Measurements from ENCODE around the gene CHAD. TPM values are rescaled to one million over a fixed set of nuclear protein-coding genes. Genes with fewer than 3 reads are reported as not detected.

Gene CHAD, protein sequence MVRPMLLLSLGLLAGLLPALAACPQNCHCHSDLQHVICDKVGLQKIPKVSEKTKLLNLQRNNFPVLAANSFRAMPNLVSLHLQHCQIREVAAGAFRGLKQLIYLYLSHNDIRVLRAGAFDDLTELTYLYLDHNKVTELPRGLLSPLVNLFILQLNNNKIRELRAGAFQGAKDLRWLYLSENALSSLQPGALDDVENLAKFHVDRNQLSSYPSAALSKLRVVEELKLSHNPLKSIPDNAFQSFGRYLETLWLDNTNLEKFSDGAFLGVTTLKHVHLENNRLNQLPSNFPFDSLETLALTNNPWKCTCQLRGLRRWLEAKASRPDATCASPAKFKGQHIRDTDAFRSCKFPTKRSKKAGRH
- polyA plus RNA-seq (2013, experiment 1 of 2) = 1.2 TPM
- polyA plus RNA-seq (2013, experiment 2 of 2) = 1.0 TPM

DNA sequence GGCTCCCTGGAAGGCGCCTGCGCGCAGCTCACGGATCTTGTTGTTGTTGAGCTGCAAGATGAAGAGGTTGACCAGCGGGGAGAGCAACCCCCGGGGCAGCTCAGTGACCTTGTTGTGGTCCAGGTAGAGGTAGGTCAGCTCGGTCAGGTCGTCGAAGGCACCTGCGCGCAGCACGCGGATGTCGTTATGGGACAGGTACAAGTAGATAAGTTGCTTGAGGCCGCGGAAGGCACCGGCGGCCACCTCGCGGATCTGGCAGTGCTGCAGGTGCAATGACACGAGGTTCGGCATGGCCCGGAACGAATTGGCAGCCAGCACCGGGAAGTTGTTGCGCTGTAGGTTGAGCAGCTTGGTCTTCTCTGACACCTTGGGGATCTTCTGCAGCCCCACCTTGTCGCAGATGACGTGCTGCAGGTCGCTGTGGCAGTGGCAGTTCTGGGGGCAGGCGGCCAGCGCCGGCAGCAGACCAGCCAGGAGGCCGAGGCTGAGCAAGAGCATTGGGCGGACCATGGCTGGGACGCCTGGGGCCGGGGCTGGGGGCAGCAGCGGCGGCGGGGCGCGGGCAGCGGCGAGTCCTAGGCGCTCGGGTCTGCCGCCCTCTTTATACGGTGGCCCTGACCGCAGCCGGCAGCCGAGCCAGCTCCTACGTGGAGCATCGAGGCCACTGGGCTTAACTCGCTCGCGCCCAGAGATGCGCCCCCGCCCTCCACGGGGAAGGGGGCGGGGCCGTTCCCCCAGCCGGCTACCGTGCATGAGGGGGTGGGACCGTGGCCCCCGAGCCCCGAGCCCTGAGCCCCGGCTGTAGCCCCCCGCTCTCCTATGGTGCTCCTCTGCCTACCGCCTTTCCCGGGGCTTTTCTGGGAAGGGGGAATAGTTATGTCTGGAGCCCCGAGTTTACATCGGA is at the start of gene CHAD:
TSS of gene CHAD (minus strand) at position 577 of the 904 bp plus-strand sequence. CDS start at position 510, 67 bp downstream.
- DNase-seq = no peak
- H3K4me1 ChIP-seq (ENCODE audit: control insufficient read depth, low read depth, low read length) = no peaks in the 10 kb centered on the region
- no peak within 1 kb of the TSS for H3K4me3 ChIP-seq (ENCODE audit: low read length)

DNA sequence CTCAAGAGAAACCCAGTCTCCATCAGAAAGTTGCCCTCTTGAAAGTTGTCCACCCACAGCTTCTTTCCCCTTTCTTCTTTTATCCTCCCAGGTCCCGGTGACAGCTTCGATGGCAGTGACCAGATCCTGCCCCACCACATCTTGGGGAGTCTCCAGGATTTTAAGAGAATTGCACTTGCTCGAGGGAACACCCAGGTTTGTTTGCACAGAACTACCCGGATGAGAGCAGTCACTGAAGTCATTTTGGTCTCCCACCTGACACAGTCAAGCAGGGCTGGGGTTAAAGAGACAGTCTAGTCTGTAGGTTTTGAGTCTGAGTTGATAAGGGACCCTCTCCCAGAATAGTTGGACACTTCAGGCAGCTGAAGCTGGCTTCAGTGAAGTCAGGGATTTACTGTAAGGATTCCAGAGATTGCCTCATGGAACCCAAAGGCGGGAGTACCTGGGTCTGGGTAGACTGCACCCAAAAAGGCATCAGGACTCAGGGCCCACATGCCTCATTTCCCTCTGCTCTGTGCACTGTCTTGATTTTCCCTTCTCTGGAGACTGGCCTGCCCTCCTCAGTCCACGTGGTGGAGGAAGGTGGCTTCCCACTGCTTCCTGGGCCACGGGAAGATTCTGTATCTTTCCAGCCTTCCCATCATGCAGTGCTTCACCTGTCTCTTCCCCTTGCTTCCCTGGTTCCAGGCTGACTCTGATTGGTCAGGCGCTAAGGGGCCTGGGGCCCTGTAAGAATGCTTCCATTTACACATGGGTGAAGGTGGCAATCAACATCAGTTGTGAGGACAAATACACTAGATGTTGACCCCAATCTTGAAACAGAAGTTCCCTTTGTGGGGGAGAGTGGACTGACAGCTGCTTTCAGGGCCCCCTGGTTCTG is 49.1 kb upstream of the CHAD start:
- H3K79me1 ChIP-seq (ENCODE audit: low read length) = no peaks in the 10 kb centered on the region
- H4K5ac ChIP-seq (ENCODE audit: low read length) = no peak overlapping the region
- no peak overlapping the region for H3K4me3 ChIP-seq (ENCODE audit: low read length)
- DNase-seq = peak; percentile 44
- no peaks in the 10 kb centered on the region for H3K4me1 ChIP-seq (ENCODE audit: control insufficient read depth, low read depth, low read length)
- H3K27me3 ChIP-seq (ENCODE audit: insufficient read depth, low read length, poor library complexity) = no peaks in the 10 kb centered on the region
- no CpG with 5 or more reads among the region's 8 CpGs for WGBS (ENCODE audit: extremely low coverage, insufficient coverage, low lambda C conversion rate)
- H3K27ac ChIP-seq (ENCODE audit: low read depth, low read length) = no peak overlapping the region
- H4K8ac ChIP-seq (ENCODE audit: low read depth, low read length) = no peak overlapping the region
- no peaks in the 10 kb centered on the region for H3K36me3 ChIP-seq (ENCODE audit: control insufficient read depth, insufficient read depth, low read length)
- no peak overlapping the region for H3K18ac ChIP-seq (ENCODE audit: low read length)
- H2BK15ac ChIP-seq (replicated peaks; ENCODE audit: low read depth) = no peak overlapping the region
- H3K4me2 ChIP-seq (ENCODE audit: low read length) = no peak overlapping the region
- no peak overlapping the region for H2BK120ac ChIP-seq (ENCODE audit: low read depth, low read length)
- no peak overlapping the region for H3K4ac ChIP-seq (ENCODE audit: low read depth, low read length)
- no peak overlapping the region for H2AK5ac ChIP-seq (ENCODE audit: low read length)
- no peak overlapping the region for H2BK5ac ChIP-seq (ENCODE audit: low read length)
- H3K9ac ChIP-seq (ENCODE audit: low read length) = no peak overlapping the region
- H3K56ac ChIP-seq (ENCODE audit: low read length) = no peak overlapping the region
- no peak overlapping the region for H3K23ac ChIP-seq (ENCODE audit: low read length)
- no peaks in the 10 kb centered on the region for H3K79me2 ChIP-seq (ENCODE audit: control insufficient read depth, insufficient read depth, low read length)

More for the DNA sequence above, at the start of gene CHAD:
- Histone ChIP-seq H3K18ac (ENCODE audit: low read length) (no peak within 1 kb of the TSS), H2BK120ac (ENCODE audit: low read depth, low read length) (no peak within 1 kb of the TSS), H3K9ac (ENCODE audit: low read length) (peak within 1 kb of the TSS; percentile 37), H3K23ac (ENCODE audit: low read length) (no peak within 1 kb of the TSS), H3K4ac (ENCODE audit: low read depth, low read length) (no peak within 1 kb of the TSS), H2BK15ac (replicated peaks; ENCODE audit: low read depth) (no peak within 1 kb of the TSS), H4K5ac (ENCODE audit: low read length) (no peak within 1 kb of the TSS), H3K56ac (ENCODE audit: low read length) (peak within 1 kb of the TSS; percentile 62), H3K79me1 (ENCODE audit: low read length) (no peaks in the 10 kb centered on the region), H2BK5ac (ENCODE audit: low read length) (no peak within 1 kb of the TSS), H3K4me2 (ENCODE audit: low read length) (peak within 1 kb of the TSS; percentile 11), H2AK5ac (ENCODE audit: low read length) (no peak within 1 kb of the TSS), H3K79me2 (ENCODE audit: control insufficient read depth, insufficient read depth, low read length) (no peaks in the 10 kb centered on the region), H3K36me3 (ENCODE audit: control insufficient read depth, insufficient read depth, low read length) (no peaks in the 10 kb centered on the region), H3K27ac (ENCODE audit: low read depth, low read length) (no peak within 1 kb of the TSS), H4K8ac (ENCODE audit: low read depth, low read length) (no peak within 1 kb of the TSS), H3K27me3 (ENCODE audit: insufficient read depth, low read length, poor library complexity) (no peaks in the 10 kb centered on the region)
- WGBS (ENCODE audit: extremely low coverage, insufficient coverage, low lambda C conversion rate) = no CpG with 5 or more reads among the region's 71 CpGs

DNA sequence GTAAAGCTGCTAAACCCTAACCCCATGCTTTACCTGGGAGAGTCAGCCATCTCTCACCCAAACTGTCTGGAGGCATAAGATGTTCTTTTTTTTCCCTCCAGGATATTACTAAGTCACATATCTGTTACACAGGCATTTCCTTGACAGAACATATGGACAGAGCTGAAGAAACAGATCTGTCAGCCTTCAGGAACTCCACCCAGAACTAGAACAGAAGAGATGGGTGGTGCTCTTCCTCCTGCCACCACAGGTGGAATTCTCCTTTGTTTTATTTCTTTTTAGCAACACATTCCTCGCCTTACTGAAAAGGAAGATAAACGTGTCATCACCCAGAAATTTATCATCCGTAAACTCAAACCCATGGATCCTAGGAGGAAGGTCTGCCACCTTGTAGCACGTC is 48.3 kb upstream of the CHAD start:
- H3K4me2 ChIP-seq (ENCODE audit: low read length) = no peak overlapping the region

DNA sequence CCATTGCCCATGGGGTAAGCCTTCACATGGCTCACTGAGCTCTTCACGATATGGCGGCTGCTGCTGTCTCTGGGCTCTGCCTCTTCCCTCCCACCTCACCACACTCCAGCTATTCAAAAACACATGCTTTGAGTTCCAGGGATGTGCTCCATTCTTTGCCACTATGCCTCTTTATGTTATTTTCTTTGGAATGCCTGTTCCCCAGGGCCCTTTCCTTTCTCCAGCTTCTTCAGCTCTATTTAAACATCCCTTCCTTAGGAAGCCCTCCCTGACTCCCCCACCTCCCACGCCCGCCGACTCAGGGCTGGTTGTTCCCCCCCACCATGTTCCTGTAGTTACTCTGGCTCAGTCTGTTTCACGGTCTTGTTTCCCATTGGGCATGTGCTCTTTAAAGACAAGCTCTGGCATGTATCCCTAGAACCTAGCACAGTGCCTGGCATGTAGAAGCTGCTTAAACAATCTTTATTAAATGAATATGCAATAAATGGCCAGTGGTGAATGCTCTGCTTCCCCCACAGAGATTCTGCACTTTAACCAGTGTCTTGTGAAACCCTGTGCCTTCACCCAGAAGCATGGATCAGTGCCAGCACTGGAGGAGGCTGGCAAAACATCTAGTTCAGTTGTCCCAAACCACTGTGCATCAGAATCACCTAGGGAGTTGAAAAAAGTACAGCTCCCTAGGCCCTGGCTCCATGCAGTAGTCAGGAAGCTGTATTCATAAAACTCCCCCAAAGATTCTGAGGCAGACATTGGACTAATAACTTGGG is 46.4 kb upstream of the CHAD start:
- H3K18ac ChIP-seq (ENCODE audit: low read length) = no peak overlapping the region
- H3K4ac ChIP-seq (ENCODE audit: low read depth, low read length) = no peak overlapping the region
- no peak overlapping the region for H4K8ac ChIP-seq (ENCODE audit: low read depth, low read length)
- H3K79me2 ChIP-seq (ENCODE audit: control insufficient read depth, insufficient read depth, low read length) = no peaks in the 10 kb centered on the region
- H3K79me1 ChIP-seq (ENCODE audit: low read length) = no peaks in the 10 kb centered on the region
- no peak overlapping the region for H3K4me3 ChIP-seq (ENCODE audit: low read length)
- H3K27ac ChIP-seq (ENCODE audit: low read depth, low read length) = no peak overlapping the region
- H3K4me2 ChIP-seq (ENCODE audit: low read length) = no peak overlapping the region
- no peak overlapping the region for H3K56ac ChIP-seq (ENCODE audit: low read length)
- no peak overlapping the region for H3K23ac ChIP-seq (ENCODE audit: low read length)
- H2BK120ac ChIP-seq (ENCODE audit: low read depth, low read length) = no peak overlapping the region
- no peaks in the 10 kb centered on the region for H3K36me3 ChIP-seq (ENCODE audit: control insufficient read depth, insufficient read depth, low read length)
- no peaks in the 10 kb centered on the region for H3K4me1 ChIP-seq (ENCODE audit: control insufficient read depth, low read depth, low read length)
- no peak overlapping the region for H3K9ac ChIP-seq (ENCODE audit: low read length)
- H3K27me3 ChIP-seq (ENCODE audit: insufficient read depth, low read length, poor library complexity) = no peaks in the 10 kb centered on the region
- no peak overlapping the region for H2BK5ac ChIP-seq (ENCODE audit: low read length)
- no CpG with 5 or more reads among the region's 6 CpGs for WGBS (ENCODE audit: extremely low coverage, insufficient coverage, low lambda C conversion rate)
- no peak overlapping the region for H2AK5ac ChIP-seq (ENCODE audit: low read length)
- no peak overlapping the region for H4K5ac ChIP-seq (ENCODE audit: low read length)
- peak; percentile 36 for DNase-seq
- H2BK15ac ChIP-seq (replicated peaks; ENCODE audit: low read depth) = no peak overlapping the region

More for the DNA sequence above, 48.3 kb upstream of the CHAD start:
- no peak overlapping the region for H2AK5ac ChIP-seq (ENCODE audit: low read length)
- no peak overlapping the region for H3K27ac ChIP-seq (ENCODE audit: low read depth, low read length)
- no peak overlapping the region for H2BK5ac ChIP-seq (ENCODE audit: low read length)
- no peaks in the 10 kb centered on the region for H3K79me1 ChIP-seq (ENCODE audit: low read length)
- no peak overlapping the region for H3K4me3 ChIP-seq (ENCODE audit: low read length)
- DNase-seq = no peak
- no peak overlapping the region for H3K56ac ChIP-seq (ENCODE audit: low read length)
- no peak overlapping the region for H3K18ac ChIP-seq (ENCODE audit: low read length)
- no peaks in the 10 kb centered on the region for H3K36me3 ChIP-seq (ENCODE audit: control insufficient read depth, insufficient read depth, low read length)
- no peak overlapping the region for H3K4ac ChIP-seq (ENCODE audit: low read depth, low read length)
- no peak overlapping the region for H2BK15ac ChIP-seq (replicated peaks; ENCODE audit: low read depth)
- no peak overlapping the region for H4K5ac ChIP-seq (ENCODE audit: low read length)
- H3K4me1 ChIP-seq (ENCODE audit: control insufficient read depth, low read depth, low read length) = no peaks in the 10 kb centered on the region
- no peak overlapping the region for H2BK120ac ChIP-seq (ENCODE audit: low read depth, low read length)
- no CpG with 5 or more reads among the region's 4 CpGs for WGBS (ENCODE audit: extremely low coverage, insufficient coverage, low lambda C conversion rate)
- no peak overlapping the region for H4K8ac ChIP-seq (ENCODE audit: low read depth, low read length)
- no peak overlapping the region for H3K23ac ChIP-seq (ENCODE audit: low read length)
- H3K79me2 ChIP-seq (ENCODE audit: control insufficient read depth, insufficient read depth, low read length) = no peaks in the 10 kb centered on the region
- H3K9ac ChIP-seq (ENCODE audit: low read length) = no peak overlapping the region
- H3K27me3 ChIP-seq (ENCODE audit: insufficient read depth, low read length, poor library complexity) = no peaks in the 10 kb centered on the region

DNA sequence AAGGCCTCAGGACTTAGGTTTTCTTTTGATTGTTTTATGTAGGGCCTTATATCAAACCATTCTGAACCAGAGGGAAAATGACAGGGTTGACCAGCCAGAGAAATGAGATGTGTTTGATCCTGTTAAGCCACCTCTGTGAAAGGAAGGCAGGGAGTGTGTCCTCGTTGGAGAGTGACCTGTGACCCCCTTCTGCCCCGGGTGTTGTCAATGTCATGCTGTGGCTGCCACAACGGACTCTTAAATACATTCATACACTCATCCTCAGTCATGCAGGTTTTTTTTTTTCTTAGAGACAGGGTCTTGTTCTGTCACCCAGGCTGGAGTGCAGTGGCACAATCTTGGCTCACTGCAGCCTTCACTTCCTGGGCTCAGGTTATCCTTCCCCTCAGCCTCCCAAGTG is 45.7 kb upstream of the CHAD start:
- DNase-seq = no peak
- no peak overlapping the region for H3K4me3 ChIP-seq (ENCODE audit: low read length)
- no peaks in the 10 kb centered on the region for H3K36me3 ChIP-seq (ENCODE audit: control insufficient read depth, insufficient read depth, low read length)
- H3K4me1 ChIP-seq (ENCODE audit: control insufficient read depth, low read depth, low read length) = no peaks in the 10 kb centered on the region
- no peaks in the 10 kb centered on the region for H3K79me1 ChIP-seq (ENCODE audit: low read length)
- no CpG with 5 or more reads among the region's 3 CpGs for WGBS (ENCODE audit: extremely low coverage, insufficient coverage, low lambda C conversion rate)
- no peak overlapping the region for H2AK5ac ChIP-seq (ENCODE audit: low read length)
- H3K27me3 ChIP-seq (ENCODE audit: insufficient read depth, low read length, poor library complexity) = no peaks in the 10 kb centered on the region
- H3K56ac ChIP-seq (ENCODE audit: low read length) = no peak overlapping the region
- no peak overlapping the region for H3K4ac ChIP-seq (ENCODE audit: low read depth, low read length)
- no peak overlapping the region for H2BK120ac ChIP-seq (ENCODE audit: low read depth, low read length)
- H3K27ac ChIP-seq (ENCODE audit: low read depth, low read length) = no peak overlapping the region
- no peak overlapping the region for H3K4me2 ChIP-seq (ENCODE audit: low read length)
- H2BK5ac ChIP-seq (ENCODE audit: low read length) = no peak overlapping the region
- no peak overlapping the region for H4K8ac ChIP-seq (ENCODE audit: low read depth, low read length)
- H3K79me2 ChIP-seq (ENCODE audit: control insufficient read depth, insufficient read depth, low read length) = no peaks in the 10 kb centered on the region
- H3K9ac ChIP-seq (ENCODE audit: low read length) = no peak overlapping the region
- no peak overlapping the region for H2BK15ac ChIP-seq (replicated peaks; ENCODE audit: low read depth)
- no peak overlapping the region for H3K23ac ChIP-seq (ENCODE audit: low read length)
- no peak overlapping the region for H4K5ac ChIP-seq (ENCODE audit: low read length)
- no peak overlapping the region for H3K18ac ChIP-seq (ENCODE audit: low read length)

Measured in mesendoderm (in vitro differentiated cells).